Erythroblast (primary cell): ENCODE data around the gene EPGN.

ENCODE experiments used
- GATA1 ChIP-seq: IDR thresholded peaks from 2 replicates; pipeline ENCODE4 v1.6.1; 2011; ENCODE audit warnings: low read depth, mild to moderate bottlenecking, control low read depth, low read length, moderate library complexity
- POLR2A ChIP-seq: IDR thresholded peaks from 2 replicates; pipeline ENCODE4 v1.6.1; 2011; ENCODE audit warnings: mild to moderate bottlenecking, low read length

- no peak for TF ChIP-seq POLR2A
- no peak for TF ChIP-seq GATA1
Observed at GRCh38 chr4:74267998-74268606, 40.2 kb upstream of the EPGN start.
